HG02759 (cell line): ENCODE measurements around the gene CREBRF.
"Not testable (repeated sequence)": the region's sequence is repeated elsewhere in the genome, so short reads cannot be mapped to it uniquely, and the experiment has no call there.

Experiments
- ATAC-seq: cut with Tn5 transposase; IDR thresholded peaks from one replicate; pipeline ENCODE4 v1.9.1; 2021; ENCODE audit warnings: mild to moderate bottlenecking, moderate library complexity; ENCODE audit not compliant: unreplicated experiment

Gene CREBRF

DNA sequence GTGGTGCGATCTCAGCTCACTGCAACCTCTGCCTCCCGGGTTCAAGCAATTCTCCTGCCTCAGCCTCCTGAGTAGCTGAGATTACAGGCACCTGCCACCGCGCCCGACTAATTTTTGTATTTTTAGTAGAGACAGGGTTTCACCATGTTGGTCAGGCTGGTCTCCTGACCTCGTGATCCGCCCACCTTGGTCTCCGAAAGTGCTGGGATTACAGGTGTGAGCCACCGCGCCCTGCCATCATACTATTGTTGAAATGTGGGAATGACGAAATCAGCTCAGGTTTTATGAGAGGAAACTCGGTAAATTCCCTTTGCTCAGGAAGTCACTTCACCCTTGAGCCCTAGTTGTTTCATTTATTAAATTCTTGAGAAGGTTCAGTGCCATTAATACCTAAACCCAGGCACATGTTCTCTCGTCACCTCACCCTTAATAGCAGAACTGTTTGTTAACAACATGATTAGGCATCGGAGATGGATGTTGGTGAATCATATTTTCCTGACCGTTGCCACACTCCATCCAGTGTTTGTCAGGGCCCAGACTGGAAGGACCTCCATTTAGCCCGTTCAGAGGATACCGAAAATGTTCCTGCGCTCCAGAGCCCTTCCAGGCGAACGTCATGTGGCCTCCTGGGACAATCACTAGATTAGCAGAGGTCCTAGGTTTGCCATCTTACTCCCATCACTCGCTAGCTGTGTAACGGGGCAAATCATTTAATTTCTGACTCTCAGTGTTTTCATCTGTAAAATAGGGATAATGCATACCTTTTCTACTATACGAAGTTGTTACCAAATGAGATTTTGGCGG, 20.0 kb upstream of the CREBRF start:
- ATAC-seq = peak; percentile 63

DNA sequence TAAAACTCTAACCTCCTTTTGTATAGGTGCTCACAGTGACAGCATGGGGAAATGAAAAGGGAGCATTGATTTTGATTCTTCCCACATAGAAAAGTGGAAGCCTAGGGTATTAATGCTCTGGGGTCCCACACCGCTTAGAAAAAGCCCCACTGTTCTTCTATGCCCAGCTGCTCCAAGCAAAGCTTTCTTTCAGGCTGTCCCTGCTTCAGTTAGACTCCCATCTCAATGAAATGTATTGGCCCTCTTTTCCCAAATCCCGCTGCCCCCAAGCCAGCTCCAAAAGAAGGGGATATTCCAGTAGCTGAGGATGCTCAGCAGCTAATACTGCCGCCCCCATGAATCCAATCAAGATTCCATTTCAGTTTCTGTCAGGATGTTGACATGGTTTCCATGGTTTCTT, 17.0 kb upstream of the CREBRF start:
- no peak for ATAC-seq

DNA sequence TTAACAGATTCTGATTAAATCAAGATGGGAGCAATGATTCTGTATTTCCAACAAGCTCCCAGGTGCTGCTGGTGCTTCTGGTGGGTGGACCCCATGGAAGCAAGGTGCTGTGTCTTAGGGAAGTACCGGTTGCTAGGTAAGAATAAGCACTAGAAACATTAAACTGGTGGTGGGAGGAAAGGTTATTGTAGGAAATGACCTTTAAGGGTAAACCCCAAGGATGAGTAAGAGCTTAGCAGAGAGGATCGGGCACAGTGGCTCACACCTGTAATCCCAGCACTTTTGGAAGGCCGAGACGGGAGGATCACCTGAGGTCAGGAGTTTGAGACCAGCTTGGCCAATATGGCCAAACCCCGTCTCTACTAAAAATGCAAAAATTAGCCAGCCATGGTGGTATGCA, 16.2 kb upstream of the CREBRF start:
- ATAC-seq = no peak

DNA sequence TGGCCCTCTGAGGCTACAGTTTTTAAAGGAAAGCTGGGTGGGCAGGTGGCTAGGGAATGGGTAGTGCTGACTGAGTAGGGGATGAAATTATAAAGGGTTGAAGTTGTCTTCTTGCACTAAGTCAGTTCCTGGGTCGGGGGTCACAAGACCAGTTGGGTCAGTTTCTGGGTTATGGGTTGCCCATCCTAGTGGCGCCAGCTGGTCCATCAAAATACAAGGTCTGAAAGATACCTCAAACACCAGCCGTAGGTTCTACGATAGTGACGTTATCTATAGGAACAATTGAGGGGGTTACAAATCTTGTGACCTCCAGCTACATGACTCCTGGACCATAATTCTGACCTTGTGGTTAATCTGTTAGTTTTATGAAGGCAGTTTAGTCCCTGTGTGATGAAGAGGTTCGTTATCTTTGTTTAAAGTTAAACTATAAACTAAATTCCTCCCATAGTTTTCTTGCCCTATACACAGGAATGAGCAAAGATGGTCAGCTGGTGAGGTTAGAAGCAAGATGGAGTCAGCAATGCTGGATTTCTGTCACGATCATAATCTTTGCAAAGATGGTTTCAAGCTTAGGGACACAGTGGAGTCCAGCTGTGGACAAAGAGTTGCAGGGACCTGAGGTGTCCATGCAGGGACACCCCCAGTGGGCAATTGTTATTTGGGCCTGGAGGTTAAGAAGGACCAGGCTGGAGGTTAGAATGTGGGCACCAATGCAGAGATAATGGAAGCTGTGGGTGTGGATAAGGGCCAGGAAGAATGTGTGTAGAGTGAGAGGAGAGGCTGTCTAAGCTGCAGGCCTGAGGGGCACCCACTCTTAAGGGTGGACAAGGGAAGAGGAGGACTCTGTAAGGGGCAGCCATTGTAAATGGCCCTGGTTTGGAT, 14.0 kb upstream of the CREBRF start:
- no peak for ATAC-seq

DNA sequence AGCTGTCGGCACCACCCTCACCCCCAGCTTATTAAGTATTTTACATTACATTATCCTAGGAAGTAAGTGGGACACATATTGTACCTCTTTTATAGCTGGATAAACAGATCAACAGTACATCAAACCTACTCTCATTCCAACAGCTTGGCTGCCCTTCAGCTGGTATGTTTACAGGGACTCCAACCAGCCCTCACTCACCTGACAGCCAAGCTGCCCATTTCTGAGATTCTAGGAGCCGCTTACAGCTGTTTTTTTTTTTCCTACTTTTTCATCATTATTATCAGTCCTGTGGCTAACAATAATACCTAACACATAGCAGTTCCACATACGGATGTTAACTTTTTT, 13.4 kb upstream of the CREBRF start:
- no peak for ATAC-seq

DNA sequence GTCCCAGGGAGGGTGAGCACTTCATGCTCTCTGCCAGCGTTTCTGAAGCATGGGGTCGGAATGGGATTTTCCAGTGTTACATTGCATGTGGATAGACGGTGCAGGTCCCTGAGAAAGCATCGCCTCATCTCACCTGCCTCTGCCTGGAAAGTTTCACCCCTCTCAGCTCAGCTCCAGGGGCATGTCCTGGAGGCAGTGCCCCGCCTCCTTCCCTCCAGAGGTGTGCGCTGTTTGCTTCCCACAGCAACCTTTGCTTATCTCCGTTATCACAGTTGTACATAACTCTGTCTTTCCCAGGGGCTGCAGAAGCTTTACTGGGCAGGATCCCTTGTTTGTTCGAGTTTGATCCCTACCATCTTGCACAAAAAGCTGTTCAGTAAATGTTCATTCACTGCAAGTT, 10.7 kb upstream of the CREBRF start:
- no peak for ATAC-seq

DNA sequence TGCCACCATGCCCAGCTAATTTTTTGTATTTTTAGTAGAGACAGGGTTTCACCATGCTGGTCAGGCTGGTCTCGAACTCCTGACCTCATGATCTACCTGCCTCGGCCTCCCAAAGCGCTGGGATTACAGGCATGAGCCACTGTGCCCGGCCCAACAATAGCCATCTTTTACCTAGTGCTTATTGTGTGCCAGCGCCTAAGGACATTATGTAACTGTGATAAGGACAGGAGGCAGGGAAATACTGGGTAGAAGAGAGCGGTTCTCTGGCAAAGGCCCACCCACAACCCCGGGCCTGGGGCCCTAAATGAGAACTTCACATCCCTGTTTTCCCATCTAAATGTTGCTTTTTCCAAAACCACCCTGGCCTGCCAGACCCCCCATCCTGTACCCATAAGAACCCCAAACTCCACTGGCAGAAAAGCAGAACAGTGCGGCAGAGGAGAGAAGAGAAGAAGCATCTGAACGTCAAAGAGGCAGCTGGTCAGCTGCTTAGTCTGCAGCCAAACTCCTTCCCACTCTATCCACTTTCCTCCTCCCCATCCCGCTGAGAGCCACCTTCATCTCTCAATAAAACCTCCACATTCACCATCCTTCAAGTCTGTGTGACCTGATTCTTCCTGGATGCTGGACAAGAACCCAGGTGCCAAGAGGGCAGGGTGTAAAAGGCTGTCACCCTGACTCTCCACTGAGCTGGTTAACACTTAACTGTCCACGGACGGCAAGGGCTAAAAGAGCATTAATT, 8.9 kb upstream of the CREBRF start:
- not testable (repeated sequence) for ATAC-seq

DNA sequence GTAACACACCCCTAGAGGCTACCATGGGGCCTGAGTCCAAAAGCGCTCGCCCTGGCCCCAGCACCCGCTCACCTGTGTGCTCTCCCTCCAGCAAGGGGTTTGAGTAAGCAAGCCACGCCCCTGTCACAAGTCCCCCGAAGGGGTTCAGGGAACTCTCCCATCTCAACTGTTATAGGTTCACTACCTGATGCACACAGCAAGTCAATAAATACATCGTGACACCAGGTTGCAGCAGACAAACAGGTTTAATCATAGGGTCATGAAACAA, 8.4 kb upstream of the CREBRF start:
- no peak for ATAC-seq

DNA sequence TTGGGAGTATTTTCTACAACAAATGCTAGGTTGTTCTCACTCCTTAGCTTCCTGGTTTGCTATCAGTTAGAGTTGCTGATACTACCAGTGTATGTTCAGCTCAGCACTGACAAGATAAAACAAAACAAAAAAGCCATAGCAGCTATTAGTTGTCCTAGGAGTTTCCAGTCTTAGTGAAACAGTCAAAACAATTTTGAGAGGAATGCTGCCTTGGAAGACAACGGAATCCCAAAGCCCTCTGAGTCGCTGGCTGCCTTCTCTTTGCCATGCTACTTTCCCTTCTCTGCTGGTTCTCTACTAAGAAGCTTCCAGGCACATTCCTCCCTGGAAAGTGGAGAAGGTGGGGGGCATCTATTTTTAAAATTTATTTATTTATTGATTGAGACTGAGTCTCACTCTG, 5.4 kb upstream of the CREBRF start:
- ATAC-seq = no peak

DNA sequence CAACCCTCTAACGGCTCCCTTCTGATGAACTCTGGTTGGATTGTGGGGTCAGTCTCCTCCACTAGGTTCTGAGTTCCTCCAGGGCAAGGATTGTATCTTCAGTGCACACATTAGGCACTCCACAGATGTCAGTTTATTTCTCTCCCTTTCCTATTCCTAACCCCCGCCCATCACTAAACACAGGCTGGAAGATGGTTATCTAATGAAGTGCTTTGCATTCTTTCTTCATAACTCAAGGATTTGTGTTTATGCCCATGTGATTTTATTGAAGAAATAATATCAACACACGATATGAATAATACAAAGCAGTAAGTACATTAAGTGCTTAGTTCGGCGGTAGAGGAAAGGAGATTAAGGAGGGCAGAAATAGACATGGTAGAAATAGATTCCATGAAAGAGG, 4.4 kb upstream of the CREBRF start:
- ATAC-seq = no peak

DNA sequence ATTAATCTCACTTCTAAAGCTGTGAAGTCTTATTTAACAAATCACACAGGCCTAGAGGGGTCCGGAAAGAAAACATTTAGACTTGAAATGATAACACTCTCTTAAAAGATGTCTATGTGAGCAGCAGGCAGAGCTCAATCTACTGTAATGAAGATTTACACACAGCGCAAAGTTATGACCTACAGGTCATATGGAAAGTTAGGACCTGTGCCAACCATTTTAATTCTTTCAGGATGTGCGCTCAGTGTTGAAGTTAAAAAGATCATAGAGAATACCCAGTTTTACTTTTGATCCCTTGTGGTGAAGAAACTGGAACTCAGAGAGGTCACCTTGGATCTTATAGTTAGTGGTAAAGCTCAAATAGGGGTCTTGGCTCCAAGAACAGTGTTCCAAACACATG, 3.1 kb upstream of the CREBRF start:
- ATAC-seq = no peak

DNA sequence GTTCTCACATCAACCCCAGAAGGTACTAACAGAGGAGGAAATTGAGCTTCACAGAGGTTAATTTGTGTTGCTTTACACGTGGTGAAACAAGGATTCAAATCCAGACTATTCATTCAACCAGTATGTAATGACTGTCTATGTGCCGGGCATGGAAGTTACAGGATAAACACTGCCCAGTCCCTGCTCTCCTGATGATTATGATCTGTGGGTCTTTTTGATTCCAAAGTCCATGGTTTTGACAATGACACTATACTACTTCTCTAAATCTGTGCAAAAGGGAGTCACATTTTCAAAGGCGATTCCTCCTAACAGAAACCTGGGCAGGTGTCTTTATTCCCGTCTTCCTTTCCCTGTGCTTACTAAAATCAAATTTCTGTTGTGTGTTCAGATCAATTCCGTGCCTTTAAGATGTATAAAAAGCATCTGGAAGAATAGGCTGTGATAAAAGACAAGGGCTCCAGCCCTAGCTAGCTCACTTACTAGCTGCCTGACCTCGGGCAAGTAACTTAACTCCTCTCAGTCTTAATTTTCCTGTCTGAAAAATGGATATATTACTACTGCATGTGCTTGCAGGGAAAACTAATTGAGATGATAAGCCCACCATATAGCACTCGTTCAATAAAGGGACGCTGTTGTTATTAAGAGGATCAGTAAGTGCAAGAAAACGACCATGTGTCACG, 970 bp upstream of the CREBRF start:
- no peak for ATAC-seq

DNA sequence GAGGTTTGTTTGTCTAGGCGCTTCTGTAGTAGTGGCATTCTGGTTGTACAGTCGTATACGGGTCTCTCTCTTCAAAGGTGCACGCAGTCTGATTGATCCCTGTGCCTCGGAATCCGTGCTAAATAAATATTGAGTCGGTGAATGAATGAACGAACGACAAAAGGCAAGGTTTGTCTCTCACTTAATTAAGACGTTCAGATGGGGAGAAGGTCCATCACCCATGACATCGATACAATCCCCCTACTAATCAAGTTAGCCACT, 500 bp upstream of the CREBRF start:
- no peak for ATAC-seq

DNA sequence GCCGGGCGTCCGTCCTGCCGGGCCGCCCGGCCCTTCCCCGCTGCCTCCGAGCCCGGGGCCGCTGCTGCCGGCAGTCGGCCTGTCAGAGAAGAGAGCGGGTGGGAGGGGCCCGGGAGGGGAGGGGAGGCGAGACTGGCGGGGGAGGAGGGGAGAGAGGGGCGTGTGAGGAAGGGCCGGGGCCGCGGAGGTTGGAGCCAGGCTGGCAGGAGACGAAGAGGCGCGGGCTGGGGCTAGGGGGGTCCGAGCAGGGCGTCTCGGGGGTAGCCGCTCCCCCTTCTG, 570 bp downstream of the CREBRF start:
- ATAC-seq = peak; percentile 31

DNA sequence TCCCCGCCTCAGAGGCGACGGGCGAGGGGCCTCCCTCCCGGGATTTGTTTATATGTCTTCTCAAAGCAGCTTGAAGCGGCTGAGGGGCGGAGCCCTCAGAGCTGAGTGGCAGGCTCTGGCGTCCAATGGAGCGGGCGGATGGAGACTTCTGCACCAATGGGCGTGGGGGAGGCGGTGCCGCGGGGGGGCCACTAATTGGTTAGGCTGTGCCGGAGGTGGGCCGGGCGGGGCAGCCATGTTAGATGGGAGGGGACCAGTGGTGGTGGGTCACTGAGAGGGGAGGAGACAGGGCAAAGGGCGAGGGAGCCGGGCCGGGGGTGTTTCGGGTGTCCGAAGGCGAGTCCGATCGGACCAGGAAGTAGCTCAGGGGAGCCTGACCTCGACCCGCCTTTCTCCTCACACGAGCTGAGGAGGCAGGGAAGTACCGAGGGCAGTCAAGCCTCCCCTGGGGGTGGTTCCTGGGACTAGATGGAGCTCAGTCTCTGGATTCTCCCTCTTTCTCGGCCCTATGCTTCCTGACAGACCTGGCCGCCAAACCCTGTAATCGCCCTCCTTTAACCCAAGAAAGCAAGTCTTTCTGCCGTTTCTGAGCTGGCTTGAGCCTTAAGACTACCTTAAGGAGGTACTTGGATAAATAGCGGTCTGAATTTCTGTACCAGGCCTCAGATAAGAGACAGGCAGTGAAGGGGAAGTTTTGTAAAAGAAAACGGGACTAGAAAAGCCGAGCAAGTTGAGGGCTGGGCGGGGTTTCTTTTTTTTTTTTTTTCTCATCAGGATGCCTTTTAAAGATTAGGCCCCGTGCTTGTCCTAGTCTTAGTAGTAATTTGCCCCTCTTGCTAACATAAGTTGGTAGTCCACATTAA, 1.1 kb downstream of the CREBRF start:
- ATAC-seq = peak; percentile 80

DNA sequence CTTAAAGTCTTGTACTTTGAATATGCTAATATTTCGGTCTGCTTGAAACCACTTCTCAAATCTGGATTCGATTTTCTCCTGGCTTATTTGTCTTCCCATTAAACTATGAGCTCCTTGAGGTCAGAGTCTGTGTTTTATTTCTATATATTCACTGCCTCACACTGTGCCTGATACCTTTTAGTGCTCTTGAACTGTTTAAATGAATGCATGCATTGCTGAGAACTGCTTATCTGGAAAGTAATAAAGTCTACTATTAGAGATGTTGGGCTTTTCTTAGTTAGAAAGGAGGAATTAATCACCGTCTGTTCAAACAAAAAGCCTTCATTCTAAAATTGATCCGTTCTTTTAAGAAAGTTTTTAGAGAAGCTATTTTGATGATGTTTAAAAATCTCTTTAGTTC, 6.0 kb downstream of the CREBRF start:
- no peak for ATAC-seq

DNA sequence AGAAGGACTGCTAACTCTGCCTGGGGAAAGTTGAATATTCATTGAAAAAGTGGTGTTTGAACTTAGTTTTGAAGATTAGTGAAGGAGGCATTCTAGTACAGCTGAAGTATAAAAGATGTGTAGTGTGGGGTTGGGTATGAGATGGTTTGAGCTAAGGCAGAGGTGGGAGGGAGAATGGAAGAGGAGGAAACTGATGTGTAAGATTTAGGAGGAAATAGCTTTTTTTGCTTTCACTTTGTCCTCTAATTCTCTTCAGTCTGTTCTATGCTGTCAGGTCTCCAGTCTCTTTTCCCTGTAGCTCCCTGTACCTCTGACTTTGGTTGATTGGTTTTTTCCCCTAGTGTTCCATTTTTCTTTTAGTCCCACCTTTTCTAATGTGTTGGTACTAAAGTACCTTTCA, 9.0 kb downstream of the CREBRF start:
- ATAC-seq = no peak

DNA sequence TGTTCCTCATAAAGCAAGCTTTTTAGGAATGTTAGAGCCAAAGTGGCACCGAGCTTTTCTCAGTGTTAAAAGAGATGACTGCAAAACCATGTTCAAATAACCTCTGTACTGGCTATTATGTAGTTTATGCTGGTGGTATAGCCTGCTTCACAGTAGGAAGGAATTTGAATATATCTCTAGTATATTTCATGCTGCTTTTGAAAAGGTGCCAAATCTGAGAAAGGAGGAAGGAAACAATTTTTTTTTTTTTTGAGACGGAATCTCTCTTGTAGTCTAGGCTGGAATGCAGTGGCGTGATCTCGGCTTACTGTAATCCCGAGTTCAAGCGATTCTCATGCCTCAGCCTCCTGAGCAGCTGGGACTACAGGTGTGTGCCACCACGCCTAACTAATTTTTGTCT, 13.5 kb downstream of the CREBRF start:
- no peak for ATAC-seq

DNA sequence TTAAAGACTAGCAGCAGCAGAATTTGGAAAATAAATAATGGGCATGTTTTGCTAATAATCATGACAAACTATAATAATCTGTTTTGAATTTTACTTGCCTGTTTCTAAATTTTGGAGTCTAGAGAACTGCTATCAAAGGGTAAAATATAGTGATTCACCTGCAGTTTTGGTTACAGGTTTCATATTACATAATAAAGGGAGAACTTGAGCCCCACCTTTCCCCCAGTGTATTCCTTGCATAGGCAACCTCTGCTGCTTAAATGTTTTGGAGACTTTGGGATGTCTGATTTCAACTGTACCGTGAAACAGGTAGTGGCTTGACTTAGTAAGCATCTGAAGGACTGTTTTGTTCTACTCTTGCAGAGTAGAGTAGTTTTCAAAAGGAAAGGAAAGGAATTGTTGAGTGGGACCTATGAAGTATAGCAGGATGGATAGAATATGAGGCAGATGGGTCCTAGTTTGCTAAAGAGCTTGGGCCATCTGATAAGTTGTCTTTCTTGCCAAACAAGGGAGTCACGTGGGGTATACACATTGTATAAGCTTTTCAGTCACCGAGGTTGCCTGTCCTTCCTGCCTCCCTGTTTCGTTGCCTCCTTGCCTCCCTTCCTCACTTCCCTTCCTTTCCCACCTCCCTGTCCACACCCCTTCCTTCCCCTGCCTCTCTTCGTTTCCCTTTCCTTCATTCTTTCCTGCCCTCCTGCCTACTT, 19.1 kb downstream of the CREBRF start:
- ATAC-seq = no peak

DNA sequence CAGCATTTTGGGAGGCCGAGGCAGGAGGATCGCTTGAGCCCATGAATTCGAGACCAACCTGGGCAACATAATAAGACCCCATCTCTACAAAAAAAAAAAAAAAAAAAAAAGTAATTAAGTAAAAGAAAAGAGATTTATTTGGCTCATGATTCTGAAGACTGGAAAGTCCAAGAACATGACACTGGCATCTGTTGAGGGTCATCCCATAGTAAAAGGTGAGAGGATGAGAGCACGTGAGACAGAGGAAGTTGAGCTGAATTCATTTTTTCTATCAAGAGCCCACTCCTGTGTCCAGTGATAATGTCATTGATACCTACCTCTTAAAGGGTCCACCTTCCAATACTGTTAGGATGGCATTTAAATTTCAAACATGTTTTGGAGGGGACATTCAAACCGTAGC, 19.8 kb downstream of the CREBRF start:
- no peak for ATAC-seq
